ENCODE results near the gene DLX3.

DNA sequence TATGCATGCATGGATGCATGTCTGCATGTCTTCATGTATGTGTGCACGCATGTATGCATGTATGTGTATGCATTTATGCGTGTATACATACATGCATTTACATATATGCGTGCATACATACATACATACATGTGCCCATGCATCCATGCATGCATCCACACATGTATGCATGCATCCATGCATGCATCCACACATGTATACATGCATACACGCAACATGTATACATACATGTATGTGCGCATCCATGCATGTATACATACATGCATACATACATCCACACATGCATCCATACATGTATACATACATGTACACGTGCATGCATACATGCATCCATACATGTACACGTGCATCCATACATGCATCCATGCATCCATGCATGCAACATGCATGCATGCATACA lies 29.8 kb upstream of the DLX3 start:
- TF ChIP-seq, protein P1, sequence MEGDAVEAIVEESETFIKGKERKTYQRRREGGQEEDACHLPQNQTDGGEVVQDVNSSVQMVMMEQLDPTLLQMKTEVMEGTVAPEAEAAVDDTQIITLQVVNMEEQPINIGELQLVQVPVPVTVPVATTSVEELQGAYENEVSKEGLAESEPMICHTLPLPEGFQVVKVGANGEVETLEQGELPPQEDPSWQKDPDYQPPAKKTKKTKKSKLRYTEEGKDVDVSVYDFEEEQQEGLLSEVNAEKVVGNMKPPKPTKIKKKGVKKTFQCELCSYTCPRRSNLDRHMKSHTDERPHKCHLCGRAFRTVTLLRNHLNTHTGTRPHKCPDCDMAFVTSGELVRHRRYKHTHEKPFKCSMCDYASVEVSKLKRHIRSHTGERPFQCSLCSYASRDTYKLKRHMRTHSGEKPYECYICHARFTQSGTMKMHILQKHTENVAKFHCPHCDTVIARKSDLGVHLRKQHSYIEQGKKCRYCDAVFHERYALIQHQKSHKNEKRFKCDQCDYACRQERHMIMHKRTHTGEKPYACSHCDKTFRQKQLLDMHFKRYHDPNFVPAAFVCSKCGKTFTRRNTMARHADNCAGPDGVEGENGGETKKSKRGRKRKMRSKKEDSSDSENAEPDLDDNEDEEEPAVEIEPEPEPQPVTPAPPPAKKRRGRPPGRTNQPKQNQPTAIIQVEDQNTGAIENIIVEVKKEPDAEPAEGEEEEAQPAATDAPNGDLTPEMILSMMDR (IDR thresholded peaks at IDR 0.05): no peak
- TF ChIP-seq POLR2AphosphoS5 (IDR thresholded peaks at IDR 0.05; ENCODE audit: insufficient read depth in 1 of 2, low read depth in 1 of 2): no peak
- TF ChIP-seq POLR2A (IDR thresholded peaks at IDR 0.05): no peak
